MM.1S (cell line): Measurements from ENCODE around the gene SGSM1.

Source experiments
- DNase-seq: peaks from one replicate; pipeline ENCODE4 v3.0.0-alpha.2; 2015
- H2AFZ ChIP-seq: fragments of 300-600 bp; sonication (generic); 2 replicates; pipeline ENCODE4 v1.6.0; 2016; ENCODE audit warnings: antibody characterized with exemption, low read length
- H3F3A ChIP-seq: fragments of 300-600 bp; sonication (generic); 2 replicates; pipeline ENCODE4 v1.6.1; 2016; ENCODE audit warnings: mild to moderate bottlenecking, antibody characterized with exemption, low read length, moderate library complexity, mixed read lengths; ENCODE audit not compliant: insufficient read depth
- H3K27ac ChIP-seq: fragments of 300-600 bp; sonication (generic); 2 replicates; pipeline ENCODE4 v1.5.1; 2016; ENCODE audit warnings: mild to moderate bottlenecking, low read length
- H3K27me3 ChIP-seq: fragments of 300-600 bp; sonication (generic); replicated peaks from 2 replicates; pipeline ENCODE4 v1.6.0; 2016; ENCODE audit warnings: low read length; ENCODE audit not compliant: insufficient read depth
- H3K36me3 ChIP-seq: fragments of 300-600 bp; sonication (generic); replicated peaks from 2 replicates; pipeline ENCODE4 v1.6.1; 2016; ENCODE audit warnings: mild to moderate bottlenecking, low read length, mixed read lengths; ENCODE audit not compliant: insufficient read depth
- H3K4me1 ChIP-seq: fragments of 300-600 bp; sonication (generic); 2 replicates; pipeline ENCODE4 v1.6.1; 2016; ENCODE audit warnings: low read length, mixed read lengths
- H3K4me2 ChIP-seq: fragments of 300-600 bp; sonication (generic); 2 replicates; pipeline ENCODE4 v1.6.0; 2016; ENCODE audit warnings: low read depth, low read length
- H3K4me3 ChIP-seq: fragments of 300-600 bp; sonication (generic); 2 replicates; pipeline ENCODE4 v1.5.1; 2016; ENCODE audit warnings: low read length, mixed read lengths
- H3K79me2 ChIP-seq: fragments of 300-600 bp; sonication (generic); 2 replicates; pipeline ENCODE4 v1.6.1; 2016; ENCODE audit warnings: mixed run types, low read length, mixed read lengths
- H3K9ac ChIP-seq: fragments of 300-600 bp; sonication (generic); 2 replicates; pipeline ENCODE4 v1.6.1; 2016; ENCODE audit warnings: low read length, mixed read lengths
- H3K9me2 ChIP-seq: fragments of 300-600 bp; sonication (generic); replicated peaks from 2 replicates; pipeline ENCODE4 v1.6.1; 2016; ENCODE audit warnings: mild to moderate bottlenecking, low read length, mixed read lengths; ENCODE audit not compliant: insufficient read depth
- H3K9me3 ChIP-seq: fragments of 300-600 bp; sonication (generic); replicated peaks from 2 replicates; pipeline ENCODE4 v1.6.1; 2016; ENCODE audit warnings: mild to moderate bottlenecking, low read length, mixed read lengths; ENCODE audit not compliant: insufficient read depth
- H4K20me1 ChIP-seq: fragments of 300-600 bp; sonication (generic); 2 replicates; pipeline ENCODE4 v1.6.1; 2016; ENCODE audit warnings: mild to moderate bottlenecking, low read length, moderate library complexity, mixed read lengths; ENCODE audit not compliant: insufficient read depth
- CTCF ChIP-seq: fragments of 300-600 bp; sonication (generic); IDR thresholded peaks from 2 replicates; pipeline ENCODE4 v1.5.1; 2016; ENCODE audit warnings: antibody characterized with exemption, low read length, mixed read lengths
- EZH2 ChIP-seq: fragments of 300-600 bp; sonication (generic); optimal IDR thresholded peaks from 2 replicates; pipeline ENCODE3; 2017; ENCODE audit warnings: low read depth, mild to moderate bottlenecking, antibody characterized with exemption, low read length, mixed read lengths
- EZH2phosphoT487 ChIP-seq: fragments of 300-600 bp; sonication (generic); IDR thresholded peaks from 2 replicates; pipeline ENCODE4 v1.6.1; 2018; ENCODE audit warnings: antibody characterized with exemption, low read length

Gene SGSM1

GRCh38 chr22:24878969-24879368 lies 73.0 kb downstream of the SGSM1 start:
- Histone ChIP-seq H3K4me3 (no peak overlapping the region), H3K9me2 (no peaks in the 10 kb centered on the region), H3K4me2 (no peak overlapping the region), H3K27me3 (peaks cover 23% of the 10 kb centered on the region), H3K9ac (no peak overlapping the region), H3K79me2 (no peaks in the 10 kb centered on the region), H3K27ac (no peak overlapping the region), H2AFZ (no peak overlapping the region), H3K4me1 (no peaks in the 10 kb centered on the region), H4K20me1 (no peaks in the 10 kb centered on the region), H3K36me3 (no peaks in the 10 kb centered on the region), H3F3A (no peaks in the 10 kb centered on the region), H3K9me3 (no peaks in the 10 kb centered on the region)
- DNase-seq = no peak
- TF ChIP-seq EZH2phosphoT487 (no peak), EZH2 (no peak), CTCF (no peak)

GRCh38 chr22:24883432-24883831 lies 77.4 kb downstream of the SGSM1 start:
- H2AFZ ChIP-seq = no peak overlapping the region
- H3K9ac ChIP-seq = no peak overlapping the region
- peaks cover 38% of the 10 kb centered on the region for H3K27me3 ChIP-seq
- no peaks in the 10 kb centered on the region for H3K4me1 ChIP-seq
- H3K9me3 ChIP-seq = no peaks in the 10 kb centered on the region
- H3K4me2 ChIP-seq = no peak overlapping the region
- no peak for DNase-seq
- H3K79me2 ChIP-seq = no peaks in the 10 kb centered on the region
- H3F3A ChIP-seq = no peaks in the 10 kb centered on the region
- H3K4me3 ChIP-seq = no peak overlapping the region
- TF ChIP-seq EZH2phosphoT487 (no peak), CTCF (no peak), EZH2 (no peak)
- H3K9me2 ChIP-seq = no peaks in the 10 kb centered on the region
- H4K20me1 ChIP-seq = no peaks in the 10 kb centered on the region
- no peak overlapping the region for H3K27ac ChIP-seq
- H3K36me3 ChIP-seq = no peaks in the 10 kb centered on the region

GRCh38 chr22:24887260-24887659 lies 81.2 kb downstream of the SGSM1 start:
- no peak overlapping the region for H3K4me3 ChIP-seq
- DNase-seq = no peak
- H3K9me2 ChIP-seq = no peaks in the 10 kb centered on the region
- no peaks in the 10 kb centered on the region for H4K20me1 ChIP-seq
- H3K79me2 ChIP-seq = no peaks in the 10 kb centered on the region
- no peaks in the 10 kb centered on the region for H3K9me3 ChIP-seq
- H3K4me2 ChIP-seq = no peak overlapping the region
- TF ChIP-seq CTCF (no peak), EZH2 (no peak), EZH2phosphoT487 (no peak)
- no peak overlapping the region for H3K27ac ChIP-seq
- H2AFZ ChIP-seq = no peak overlapping the region
- no peaks in the 10 kb centered on the region for H3F3A ChIP-seq
- H3K4me1 ChIP-seq = no peaks in the 10 kb centered on the region
- H3K27me3 ChIP-seq = peaks cover 38% of the 10 kb centered on the region
- H3K36me3 ChIP-seq = no peaks in the 10 kb centered on the region
- H3K9ac ChIP-seq = no peak overlapping the region
